IPS-NIHi11 (cell line): ENCODE measurements around the gene GRIK5.
"Not testable (repeated sequence)": the region's sequence is repeated elsewhere in the genome, so short reads cannot be mapped to it uniquely, and the experiment has no call there.

Source experiments
- DNase-seq: peaks from one replicate; pipeline ENCODE4 v3.0.0; 2012; ENCODE audit warnings: mixed read lengths, low spot score

The GRIK5 gene

GRCh38 chr19:42017040-42017439 lies 53.0 kb downstream of the GRIK5 start:
- no peak for DNase-seq

GRCh38 chr19:42012747-42013146 lies 57.3 kb downstream of the GRIK5 start:
- DNase-seq, result not testable (repeated sequence)

- no peak for DNase-seq
Observed at GRCh38 chr19:42010245-42011126, 59.5 kb downstream of the GRIK5 start.

GRCh38 chr19:42006569-42006968 lies 63.4 kb downstream of the GRIK5 start:
- DNase-seq, result no peak

- no peak for DNase-seq
Observed at GRCh38 chr19:42005504-42005903, 64.5 kb downstream of the GRIK5 start.

- DNase-seq, result no peak
Observed at GRCh38 chr19:42003506-42004294, 66.3 kb downstream of the GRIK5 start.

- DNase-seq, result no peak
Observed at GRCh38 chr19:41999878-42000208, 70.2 kb downstream of the GRIK5 start.

- DNase-seq, result peak; percentile 75
Observed at GRCh38 chr19:41999071-41999877, 70.7 kb downstream of the GRIK5 start.

- DNase-seq, result peak; percentile 86
Observed at GRCh38 chr19:41998246-41999020, 71.6 kb downstream of the GRIK5 start.

GRCh38 chr19:41997851-41998229 lies 72.2 kb downstream of the GRIK5 start:
- no peak for DNase-seq

- peak; percentile 89 for DNase-seq
Observed at GRCh38 chr19:41997121-41997850, 72.7 kb downstream of the GRIK5 start.

GRCh38 chr19:41995959-41996797 lies 73.8 kb downstream of the GRIK5 start:
- DNase-seq, result peak; percentile 87

GRCh38 chr19:41994994-41995958 lies 74.7 kb downstream of the GRIK5 start:
- DNase-seq, result no peak

- no peak for DNase-seq
Observed at GRCh38 chr19:41994521-41994971, 75.5 kb downstream of the GRIK5 start.

- DNase-seq, result peak; percentile 97
Observed at GRCh38 chr19:41993612-41994483, 76.2 kb downstream of the GRIK5 start, which contains the start of gene ATP1A3. ATP1A3 (minus strand) TSS chr19:41994230; CDS start chr19:41994076, 154 bp downstream.

- not testable (repeated sequence) for DNase-seq
Observed at GRCh38 chr19:41991925-41992569, 78.0 kb downstream of the GRIK5 start.

- no peak for DNase-seq
Observed at GRCh38 chr19:41991025-41991424, 79.0 kb downstream of the GRIK5 start.
